Measurements from ENCODE around the gene LRP1-AS. TPM values are rescaled to one million over a fixed set of nuclear protein-coding genes. Genes with fewer than 3 reads are reported as not detected.
"Not testable (repeated sequence)": the region's sequence is repeated elsewhere in the genome, so short reads cannot be mapped to it uniquely, and the experiment has no call there.

LRP1-AS gene
- total RNA-seq, 6 experiments from 2014 or later, result not detected

- TF ChIP-seq POLR2A (IDR thresholded peaks at IDR 0.05), result no peak
- TF ChIP-seq, protein P1, sequence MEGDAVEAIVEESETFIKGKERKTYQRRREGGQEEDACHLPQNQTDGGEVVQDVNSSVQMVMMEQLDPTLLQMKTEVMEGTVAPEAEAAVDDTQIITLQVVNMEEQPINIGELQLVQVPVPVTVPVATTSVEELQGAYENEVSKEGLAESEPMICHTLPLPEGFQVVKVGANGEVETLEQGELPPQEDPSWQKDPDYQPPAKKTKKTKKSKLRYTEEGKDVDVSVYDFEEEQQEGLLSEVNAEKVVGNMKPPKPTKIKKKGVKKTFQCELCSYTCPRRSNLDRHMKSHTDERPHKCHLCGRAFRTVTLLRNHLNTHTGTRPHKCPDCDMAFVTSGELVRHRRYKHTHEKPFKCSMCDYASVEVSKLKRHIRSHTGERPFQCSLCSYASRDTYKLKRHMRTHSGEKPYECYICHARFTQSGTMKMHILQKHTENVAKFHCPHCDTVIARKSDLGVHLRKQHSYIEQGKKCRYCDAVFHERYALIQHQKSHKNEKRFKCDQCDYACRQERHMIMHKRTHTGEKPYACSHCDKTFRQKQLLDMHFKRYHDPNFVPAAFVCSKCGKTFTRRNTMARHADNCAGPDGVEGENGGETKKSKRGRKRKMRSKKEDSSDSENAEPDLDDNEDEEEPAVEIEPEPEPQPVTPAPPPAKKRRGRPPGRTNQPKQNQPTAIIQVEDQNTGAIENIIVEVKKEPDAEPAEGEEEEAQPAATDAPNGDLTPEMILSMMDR (IDR thresholded peaks at IDR 0.05), result no peak
- DNase-seq (no peak), ATAC-seq (no peak)
- Histone ChIP-seq H3K27ac (no peak overlapping the region), H3K4me1 (peaks cover 0 to 11% (median 5%) of the 10 kb centered on the region in 4 donors), H3K9me3 (no peaks in the 10 kb centered on the region), H3K36me3 (no peaks in the 10 kb centered on the region), H3K4me3 (no peak overlapping the region), H3K27me3 (no peaks in the 10 kb centered on the region)
- intact Hi-C loops (cut with DNase I), result loop anchor here in 1 of 2 donors (5.0 kb wide), 1 partner anchor 58 kb away; no protein-coding TSS in a partner anchor
- 43% methylated on average over 2 of the region's 2 CpGs for WGBS (ENCODE audit: insufficient coverage, low coverage, low lambda C conversion rate, missing lambda C conversion rate)
Measured at GRCh38 chr12:57123813-57124212, 23.6 kb downstream of the LRP1-AS start.

- DNase-seq, H3K36me3 ChIP-seq, H3K27ac ChIP-seq, H3K9me3 ChIP-seq, H3K4me1 ChIP-seq, H3K4me3 ChIP-seq, H3K27me3 ChIP-seq, ATAC-seq: not testable (repeated sequence)
- intact Hi-C loops (cut with DNase I), result loop anchor here in 1 of 2 donors (5.0 kb wide), 1 partner anchor 62 kb away; no protein-coding TSS in a partner anchor
- 96% methylated on average over 8 of the region's 11 CpGs for WGBS (ENCODE audit: insufficient coverage, low coverage, low lambda C conversion rate, missing lambda C conversion rate)
Measured at GRCh38 chr12:57120718-57121117, 26.7 kb downstream of the LRP1-AS start.

DNA sequence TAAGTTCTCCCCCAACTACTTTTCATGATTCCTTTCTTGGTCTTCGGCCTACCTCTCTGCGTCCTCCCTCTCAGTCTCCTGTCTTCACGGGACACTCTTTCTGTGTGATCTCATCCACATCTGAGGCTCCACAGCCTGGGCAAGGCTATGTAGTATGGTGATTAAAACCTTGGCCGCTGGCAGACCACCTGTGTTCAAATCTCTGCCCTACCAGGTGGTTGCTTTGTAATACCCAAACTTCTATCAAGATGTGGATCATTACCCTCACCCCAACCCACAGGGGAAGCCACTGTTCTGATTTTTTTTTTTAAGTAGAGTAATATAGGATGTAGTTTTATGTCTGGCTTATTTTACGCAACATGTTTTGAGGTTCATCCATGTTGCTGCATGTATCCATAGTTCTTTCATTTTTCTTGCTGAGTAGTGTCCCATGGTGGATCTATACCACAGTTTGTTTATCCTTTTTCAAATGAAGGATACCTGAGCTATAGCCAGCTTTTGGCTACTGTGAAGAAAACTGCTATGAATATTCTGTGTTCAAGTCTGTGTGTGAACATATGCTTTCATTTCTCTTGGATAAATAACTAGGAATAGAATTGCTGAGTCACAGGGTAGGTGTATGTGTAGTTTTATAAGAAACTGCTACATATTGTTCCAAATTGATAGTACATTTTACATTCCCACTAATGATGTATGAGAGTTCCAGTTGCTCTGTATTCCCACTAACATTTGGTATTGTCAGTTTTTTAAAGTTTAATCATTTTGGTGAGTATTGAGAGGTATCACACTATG, 27.9 kb downstream of the LRP1-AS start:
- whole genome bisulfite sequencing (ENCODE audit: insufficient coverage, low coverage, low lambda C conversion rate, missing lambda C conversion rate), result 80% methylated on average over 3 of the region's 5 CpGs
- no peaks in the 10 kb centered on the region for H3K9me3 ChIP-seq
- H3K27me3 ChIP-seq, result no peaks in the 10 kb centered on the region
- H3K27ac ChIP-seq, result no peak overlapping the region
- intact Hi-C loops (cut with DNase I), result loop anchor here in 1 of 2 donors (5.0 kb wide), 2 partner anchors 63 to 107 kb away; no protein-coding TSS in a partner anchor
- no peak overlapping the region for H3K4me3 ChIP-seq
- no peaks in the 10 kb centered on the region for H3K4me1 ChIP-seq
- DNase-seq, result no peak
- H3K36me3 ChIP-seq, result no peaks in the 10 kb centered on the region
- ATAC-seq, result no peak
- TF ChIP-seq, protein P1 (IDR thresholded peaks at IDR 0.05), result no peak
- TF ChIP-seq POLR2A (IDR thresholded peaks at IDR 0.05), result no peak

DNA sequence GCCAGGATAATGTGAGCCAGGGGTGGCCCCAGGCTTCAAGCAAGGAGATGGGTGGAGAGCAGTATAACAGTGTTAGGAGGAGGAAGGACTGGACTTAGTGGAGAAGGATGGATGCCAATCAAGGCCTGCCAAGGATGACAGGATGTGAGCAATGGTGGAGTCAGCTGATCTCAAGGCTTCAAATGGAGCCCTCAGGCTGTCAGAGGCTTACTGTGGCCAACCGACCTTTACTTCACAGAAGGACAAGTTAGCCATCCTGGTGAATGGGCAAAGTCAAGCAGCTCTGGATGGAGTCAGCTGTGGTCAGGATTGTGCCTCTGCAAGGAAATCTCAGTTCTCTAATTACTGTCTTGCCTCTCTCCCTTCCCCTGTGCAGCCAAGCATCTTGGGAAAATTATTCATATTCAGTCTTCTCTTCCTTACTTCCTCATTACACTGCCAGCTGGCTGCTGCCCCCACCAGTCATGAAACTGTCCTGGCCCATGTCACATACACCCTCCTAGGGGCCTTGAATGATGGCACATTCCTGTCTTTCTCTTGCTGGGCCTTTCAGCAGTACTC, 28.6 kb downstream of the LRP1-AS start:
- no peaks in the 10 kb centered on the region for H3K27me3 ChIP-seq
- peak; percentile 55 to 72 (median 64) for ATAC-seq
- TF ChIP-seq, protein P1 (IDR thresholded peaks at IDR 0.05), result no peak
- TF ChIP-seq POLR2A (IDR thresholded peaks at IDR 0.05), result no peak
- no peaks in the 10 kb centered on the region for H3K9me3 ChIP-seq
- H3K4me1 ChIP-seq, result no peaks in the 10 kb centered on the region
- intact Hi-C loops (cut with DNase I), result loop anchor here in 1 of 2 donors (5.0 kb wide), 1 partner anchor 106 kb away; no protein-coding TSS in a partner anchor
- H3K4me3 ChIP-seq, result no peak overlapping the region
- no CpG with 5 or more reads among the region's 1 CpG for WGBS (ENCODE audit: insufficient coverage, low coverage, low lambda C conversion rate, missing lambda C conversion rate)
- no peaks in the 10 kb centered on the region for H3K36me3 ChIP-seq
- DNase-seq, result no peak
- no peak overlapping the region for H3K27ac ChIP-seq
